GM19372 (cell line): ENCODE results near the gene KRTAP10-7.
"Not testable (repeated sequence)": the region's sequence is repeated elsewhere in the genome, so short reads cannot be mapped to it uniquely, and the experiment has no call there.

ENCODE experiments used
- ATAC-seq: cut with Tn5 transposase; IDR thresholded peaks from one replicate; pipeline ENCODE4 v1.9.1; 2021; ENCODE audit warnings: mild to moderate bottlenecking, low read depth, moderate library complexity; ENCODE audit not compliant: unreplicated experiment

Gene KRTAP10-7

GRCh38 chr21:44600118-44600978 is at the start of gene KRTAP10-7:
Gene KRTAP10-7, plus strand, starts transcription at chr21:44600597. Its CDS starts 25 bp downstream, at chr21:44600622.
- not testable (repeated sequence) for ATAC-seq

DNA sequence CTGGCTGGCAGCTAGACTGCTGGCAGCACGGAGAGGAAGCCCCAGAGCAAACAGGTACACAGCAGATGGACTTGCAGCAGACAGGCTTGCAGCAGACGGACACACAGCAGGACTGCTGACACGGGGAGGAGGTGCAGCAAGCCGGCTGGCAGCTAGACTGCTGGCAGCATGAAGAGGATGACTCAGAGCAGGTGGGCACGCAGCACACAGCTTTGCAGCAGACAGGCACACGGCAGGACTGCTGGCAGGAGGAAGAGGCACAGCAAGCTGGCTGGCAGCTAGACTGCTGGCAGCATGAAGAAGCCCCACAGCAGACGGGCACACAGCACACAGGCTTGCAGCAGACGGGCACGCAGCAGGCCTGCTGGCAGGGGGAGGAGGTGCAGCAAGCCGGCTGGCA is 49.6 kb upstream of the KRTAP10-7 start:
- ATAC-seq = no peak

DNA sequence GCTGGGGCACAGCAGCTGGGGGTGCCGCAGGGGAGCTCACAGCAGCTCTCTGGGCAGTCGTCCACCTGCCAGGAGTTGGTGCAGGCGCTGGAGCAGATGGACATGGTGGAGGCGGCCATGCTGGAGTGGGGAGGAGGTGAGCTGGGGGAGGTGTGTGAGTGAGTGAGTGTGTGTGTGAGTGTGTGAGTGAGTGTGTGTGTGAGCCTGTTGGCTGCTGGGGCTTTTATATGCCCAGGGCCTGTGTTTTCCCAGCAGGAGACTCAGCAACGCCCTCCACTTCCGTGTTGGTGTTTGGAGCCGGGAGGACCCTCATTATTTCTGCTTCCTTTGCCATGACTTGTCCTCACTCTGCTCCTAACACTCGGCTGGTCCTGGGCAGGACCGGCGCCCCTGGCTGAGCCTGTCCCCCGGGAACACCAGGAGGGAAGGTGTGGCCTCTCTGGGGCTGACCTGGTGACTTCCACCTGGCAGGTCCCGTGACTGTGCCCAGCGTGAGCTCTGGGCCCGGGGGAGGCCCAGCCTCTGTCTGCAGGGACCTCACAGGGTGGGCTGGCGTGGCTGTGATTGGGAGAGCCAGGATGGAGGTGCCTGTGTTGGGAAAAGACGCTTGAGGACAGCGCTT is 48.9 kb upstream of the KRTAP10-7 start, which contains the start of gene KRTAP10-2:
KRTAP10-2 (minus strand) TSS at position 166 of the 622 bp plus-strand sequence; CDS start at position 119, 47 bp downstream.
- no peak for ATAC-seq

DNA sequence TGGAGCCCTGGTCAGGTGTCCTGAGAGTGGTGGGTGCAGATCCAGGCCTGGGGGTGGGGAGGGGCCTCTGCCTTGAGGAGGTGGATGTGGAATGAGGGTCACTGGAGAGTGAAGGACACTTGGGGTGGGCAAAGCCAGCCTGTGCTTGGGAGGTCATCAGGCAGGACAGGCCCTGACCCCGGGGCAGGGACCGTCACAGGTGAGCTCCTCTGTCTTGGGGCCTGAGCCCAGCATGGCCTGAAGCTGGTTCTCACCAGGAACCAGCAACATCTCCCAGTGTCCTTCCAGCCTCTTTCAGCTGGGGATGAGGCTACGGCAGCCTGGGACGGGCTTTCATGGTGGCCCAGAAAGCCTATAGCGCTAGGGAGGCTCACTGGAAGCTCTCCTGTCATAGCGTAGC is 48.3 kb upstream of the KRTAP10-7 start:
- no peak for ATAC-seq

DNA sequence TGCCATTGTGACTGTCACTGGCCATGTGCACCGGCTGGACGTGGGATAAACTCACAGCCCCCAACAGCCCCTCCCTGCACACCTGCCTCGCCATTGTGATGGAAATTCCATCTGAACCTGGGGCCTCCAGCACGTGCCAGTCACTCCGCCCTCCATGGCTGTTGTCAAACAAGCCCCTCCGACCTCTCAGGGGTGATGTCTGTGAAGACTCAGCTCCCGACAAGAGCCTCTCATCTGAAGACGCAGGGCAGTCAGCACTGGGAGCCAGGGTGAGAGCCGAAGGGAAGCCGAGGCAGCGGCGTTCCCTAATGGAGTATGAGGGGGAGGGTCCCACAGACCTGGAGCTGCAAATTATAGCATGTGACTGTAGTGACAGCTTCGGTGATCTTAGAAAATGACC is 47.7 kb upstream of the KRTAP10-7 start:
- no peak for ATAC-seq

DNA sequence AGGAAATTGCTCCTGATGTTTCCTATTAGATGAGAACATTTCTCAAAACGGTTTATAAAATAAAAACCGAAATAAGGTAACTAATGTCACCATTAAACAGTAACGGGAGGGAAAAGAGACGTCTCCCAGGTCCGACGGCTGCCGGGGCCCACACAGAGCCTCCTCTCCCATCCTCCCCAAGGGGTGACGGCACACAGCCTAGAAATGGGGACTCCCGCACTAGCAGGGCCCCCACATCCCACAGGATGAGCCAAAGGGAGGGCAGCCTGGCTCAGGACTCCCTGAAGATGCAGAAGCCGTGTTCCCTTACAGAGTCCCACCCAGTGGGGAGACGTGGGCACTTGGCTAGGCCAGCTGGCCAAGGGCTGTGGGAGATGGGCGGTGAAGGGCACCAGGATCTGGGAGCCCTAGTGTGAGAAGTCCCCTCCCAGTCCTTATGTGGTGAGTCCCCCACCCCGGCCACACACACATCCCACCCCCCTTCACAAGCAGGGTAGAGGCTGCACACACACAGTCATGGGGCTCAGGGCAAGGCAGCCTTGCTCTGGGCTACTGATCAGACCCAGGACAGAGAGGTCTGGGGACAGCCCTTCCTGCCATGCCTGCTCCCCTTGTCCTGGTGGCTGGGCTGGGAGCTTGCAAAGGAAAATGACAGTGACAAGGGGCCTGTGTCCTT is 45.1 kb upstream of the KRTAP10-7 start:
- ATAC-seq = no peak

DNA sequence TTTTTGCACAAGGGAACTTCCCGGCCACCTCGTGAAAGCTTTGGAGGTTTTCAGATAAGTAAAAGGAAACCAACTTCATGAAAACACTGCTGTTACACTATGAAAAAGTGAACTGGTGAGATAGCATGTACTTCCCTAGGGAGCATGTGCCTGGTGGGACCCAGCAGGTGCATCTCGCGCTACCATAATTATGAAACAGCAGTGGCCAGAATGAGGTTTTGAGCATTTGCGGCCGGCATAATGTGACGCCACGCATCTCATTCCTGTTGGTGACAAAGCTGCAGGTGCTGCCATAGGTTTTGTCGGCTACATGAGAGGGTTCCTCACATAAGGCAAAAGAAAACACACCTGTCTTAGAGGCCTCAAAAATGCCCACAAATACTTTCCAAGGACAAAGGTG is 43.5 kb upstream of the KRTAP10-7 start:
- no peak for ATAC-seq

- no peak for ATAC-seq
Measured at GRCh38 chr21:44557491-44558328, 42.7 kb upstream of the KRTAP10-7 start.

- ATAC-seq = not testable (repeated sequence)
Measured at GRCh38 chr21:44558329-44558675, 42.1 kb upstream of the KRTAP10-7 start.

DNA sequence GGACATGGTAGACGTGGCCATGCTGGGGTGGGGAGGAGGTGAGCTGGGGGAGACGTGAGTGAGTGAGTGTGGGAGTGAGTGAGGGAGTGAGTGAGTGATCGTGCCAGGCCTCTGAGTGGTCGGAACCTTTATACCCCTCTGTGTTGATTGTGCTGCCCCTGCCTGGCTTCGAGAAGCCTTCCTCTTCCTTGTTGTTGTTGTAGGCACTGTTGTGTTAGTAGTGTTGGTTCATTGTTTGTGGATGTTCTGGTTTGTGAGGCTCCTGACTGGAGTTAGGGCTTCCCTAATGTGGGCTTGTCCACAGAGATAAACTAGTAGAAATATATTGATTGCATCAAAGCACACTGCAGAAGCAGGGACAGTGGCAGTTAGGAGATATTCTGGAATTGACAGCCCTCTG is 41.7 kb upstream of the KRTAP10-7 start, which contains the start of gene KRTAP10-3:
KRTAP10-3 (minus strand) TSS at position 101 of the 400 bp plus-strand sequence; CDS start at position 21, 80 bp downstream.
- ATAC-seq = no peak

DNA sequence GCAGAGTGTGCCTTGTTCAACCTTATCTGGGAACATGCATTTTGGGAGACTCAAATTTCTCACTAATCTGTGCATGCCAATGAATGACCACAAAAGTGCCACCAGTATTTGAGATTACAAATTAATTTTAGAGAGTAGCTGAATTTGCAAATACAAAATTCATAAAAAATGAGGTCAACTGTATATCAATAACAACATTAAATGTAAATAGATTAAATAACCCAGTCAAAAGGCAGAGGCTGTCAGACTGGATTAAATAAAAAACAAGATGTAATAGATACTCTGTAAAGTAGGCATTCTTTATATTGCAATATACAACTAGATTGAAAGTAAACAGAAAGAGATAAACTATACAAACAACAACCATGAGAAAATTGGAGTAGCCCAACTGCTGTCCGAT is 36.3 kb upstream of the KRTAP10-7 start:
- no peak for ATAC-seq

DNA sequence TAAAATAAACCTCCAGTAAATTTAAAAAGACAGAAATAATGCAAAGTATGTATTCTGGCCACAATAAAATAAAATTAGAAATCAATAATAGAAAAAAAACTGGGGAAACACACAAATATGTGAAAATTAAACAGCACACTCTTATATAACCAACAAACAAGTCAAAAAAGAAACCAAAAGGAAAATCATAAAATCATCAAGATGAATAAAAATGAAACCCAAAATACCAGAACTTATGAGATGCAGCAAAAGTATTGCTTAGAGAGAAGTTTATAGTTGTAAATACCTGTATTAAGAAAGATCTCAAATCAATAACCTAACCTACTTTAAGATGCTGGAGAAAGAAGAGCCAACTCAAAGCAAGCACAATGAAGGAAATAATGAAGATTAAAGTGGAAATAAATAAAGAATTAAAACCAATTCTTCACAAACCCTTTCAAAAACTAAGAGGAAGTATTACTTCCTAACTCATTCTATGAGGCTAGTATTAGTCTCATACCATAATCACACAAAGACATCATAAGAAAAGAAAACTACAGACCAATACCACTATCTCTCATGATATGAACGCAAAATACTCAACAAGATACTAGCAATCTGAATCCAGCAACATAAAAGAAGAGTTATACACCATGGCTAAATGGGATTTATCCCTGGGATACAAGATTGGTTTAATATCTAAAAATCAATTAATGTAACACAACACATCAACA is 35.4 kb upstream of the KRTAP10-7 start:
- no peak for ATAC-seq

DNA sequence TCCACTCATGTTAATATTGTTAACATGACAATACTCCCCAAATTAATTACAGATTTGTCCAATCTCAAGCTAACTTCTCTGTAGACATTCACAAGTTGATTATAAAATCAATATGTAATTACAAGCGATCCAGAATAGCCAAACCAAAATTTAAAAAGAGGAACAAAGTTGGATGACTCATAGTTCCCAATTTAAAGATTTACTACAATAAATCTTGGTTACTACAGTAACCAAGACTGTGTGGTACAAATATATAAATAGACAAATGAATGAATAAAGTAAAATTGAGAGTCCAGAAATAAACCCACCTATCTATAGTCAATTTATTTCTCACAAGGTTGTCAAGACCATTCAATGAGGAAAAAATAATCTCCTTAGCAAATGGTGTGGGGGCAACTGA is 34.0 kb upstream of the KRTAP10-7 start:
- ATAC-seq = no peak

DNA sequence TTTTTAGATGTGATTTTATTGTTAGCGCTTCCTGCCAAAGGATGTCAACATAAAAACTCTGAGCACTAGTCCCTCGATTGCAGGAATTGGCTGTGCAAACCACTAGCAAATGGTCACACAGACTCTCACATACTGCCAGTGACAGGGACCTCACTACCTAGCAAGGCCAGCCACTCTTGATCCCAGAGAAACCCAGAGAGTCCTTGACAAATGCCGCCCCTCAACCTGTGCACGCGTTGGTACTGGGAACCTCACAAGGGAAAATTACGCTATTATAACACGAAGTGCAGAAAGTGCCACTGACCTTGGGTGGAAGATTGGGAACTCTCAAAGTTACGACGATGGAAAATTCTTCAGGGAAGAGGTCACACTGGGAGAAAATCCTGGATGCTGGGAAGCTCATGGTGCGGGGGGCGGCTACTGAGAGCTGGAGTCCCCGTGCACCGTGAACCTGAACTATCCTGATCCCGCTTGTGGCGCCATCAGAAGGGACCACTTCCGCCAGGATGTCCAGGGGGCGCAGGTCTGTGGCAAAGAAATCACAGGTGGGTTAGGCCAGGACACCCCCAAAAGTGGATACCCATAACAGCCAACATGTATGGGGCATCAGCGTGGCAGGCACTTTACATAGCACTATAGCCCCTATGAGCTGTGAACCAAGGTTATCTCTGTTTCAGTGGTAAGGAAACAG is 32.8 kb upstream of the KRTAP10-7 start:
- ATAC-seq = no peak

DNA sequence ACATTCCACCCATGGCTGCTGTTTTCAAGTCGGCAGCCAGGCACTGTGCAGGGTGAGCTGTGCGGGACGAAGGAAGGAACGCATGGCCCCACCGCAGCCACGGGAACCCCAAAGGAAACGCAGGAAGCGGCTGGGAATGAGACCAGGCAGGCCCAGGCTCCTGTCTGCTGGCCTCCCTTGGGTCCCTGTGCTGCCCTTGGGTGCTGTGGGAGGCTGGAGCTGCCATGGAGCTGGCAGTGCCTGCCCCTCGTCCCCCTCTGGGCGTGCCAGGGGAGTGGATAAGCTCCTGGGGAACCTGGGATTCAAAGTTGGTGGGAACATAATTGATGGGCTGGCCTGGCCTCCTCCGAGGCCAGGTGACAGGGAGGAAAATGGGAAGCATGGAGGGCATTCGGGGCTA is 32.1 kb upstream of the KRTAP10-7 start:
- no peak for ATAC-seq

- ATAC-seq = no peak
Measured at GRCh38 chr21:44568667-44569556, 31.5 kb upstream of the KRTAP10-7 start.

GRCh38 chr21:44569861-44570517 is 30.4 kb upstream of the KRTAP10-7 start:
- ATAC-seq = no peak

DNA sequence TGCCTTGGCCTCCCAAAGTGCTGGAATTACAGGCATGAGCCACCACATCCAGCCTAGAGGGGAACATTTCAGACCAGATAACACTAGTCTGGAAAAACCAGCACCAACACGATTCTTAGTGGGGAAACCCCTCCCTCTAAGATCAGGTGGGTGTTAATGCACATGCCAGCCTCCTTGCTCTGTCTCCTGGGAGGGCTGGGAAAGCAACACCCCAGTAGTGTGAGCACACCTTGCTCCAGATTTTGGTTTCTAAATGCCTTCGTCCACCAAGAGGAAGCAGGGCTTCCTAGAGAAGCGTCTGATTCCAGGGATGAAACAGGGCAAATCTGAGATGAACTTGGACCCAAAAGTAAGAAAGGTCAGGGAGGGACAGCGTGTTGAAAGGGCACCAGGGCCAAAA is 29.1 kb upstream of the KRTAP10-7 start:
- ATAC-seq = no peak
